Psoas muscle (tissue), 8 donors: ENCODE results near the gene MOV10L1. TPM values are rescaled to one million over a fixed set of nuclear protein-coding genes. Genes with fewer than 3 reads are reported as not detected.
"Not testable (repeated sequence)": the region's sequence is repeated elsewhere in the genome, so short reads cannot be mapped to it uniquely, and the experiment has no call there.

Source experiments
- ATAC-seq, 4 donors: fragments of 200-7000 bp; cut with Tn5 transposase; one replicate each; pipeline ENCODE4 v1.9.1; 2020; ENCODE audit warnings: moderate library complexity in 3 of 4, mild to moderate bottlenecking in 2 of 4
- DNase-seq, 2 donors: peaks; one replicate each; pipeline ENCODE4 v3.0.0-alpha.2; 2020
- H3K27ac ChIP-seq: fragments of 200-600 bp; one replicate; pipeline ENCODE4 v1.8.0; 2022
- H3K27me3 ChIP-seq, 3 donors: fragments of 200-600 bp in 1 of 3; one replicate each; pipeline versions ENCODE4 v1.6.1 to v1.8.0; 2013 to 2022; ENCODE audit warnings: low read length in 2 of 3, mild to moderate bottlenecking in 2 of 3, moderate library complexity in 1 of 3; ENCODE audit not compliant: insufficient read depth in 3 of 3
- H3K36me3 ChIP-seq, 2 donors: fragments of 200-600 bp in 1 of 2; one replicate each; pipeline versions ENCODE4 v1.6.1 to v1.8.0; 2013 to 2022; ENCODE audit warnings: low read depth in 1 of 2, mild to moderate bottlenecking in 1 of 2, moderate library complexity in 1 of 2; ENCODE audit not compliant: insufficient read depth in 1 of 2
- H3K4me1 ChIP-seq: fragments of 200-600 bp; one replicate; pipeline ENCODE4 v1.8.0; 2022
- H3K4me3 ChIP-seq: fragments of 200-600 bp; one replicate; pipeline ENCODE4 v1.8.0; 2022; ENCODE audit warnings: mild to moderate bottlenecking
- H3K9me3 ChIP-seq: fragments of 200-600 bp; one replicate; pipeline ENCODE4 v1.8.0; 2022
- whole genome bisulfite sequencing, 3 donors: extraction: QIAGEN DNeasy Blood & Tissue Kit; methylation state at CpG; one replicate each; pipeline versions ENCODE4 v1.1.6 to v1.1.7; 2013; 5-methylcytosine and 5-hydroxymethylcytosine counted together
- intact Hi-C, 2 donors: fragments of 100-400 bp; cut with DNase I; formaldehyde crosslinking; loops; one replicate each; pipeline versions ENCODE4 v1.11.0 to v1.14.2; 2022
- polyA plus RNA-seq, 3 donors: library from polyadenylated mRNA; stranded (reverse); fragments of 200-250 nt; gene quantifications; one replicate each; pipeline ENCODE4 v1.2.3, GENCODE V29; 2013
- total RNA-seq, 4 donors: library from RNA; stranded (reverse); fragmentation: NEBNext Ultra II Directional in 2 of 4; extraction: Animal tissue kit (Norgen Biotek cat#: 25700) in 2 of 4; gene quantifications; one replicate each; pipeline versions ENCODE4 v1.2.1 to v1.2.4, GENCODE V29; 2021 to 2023
- TF ChIP-seq, protein P1 (sequence below): fragments of 200-600 bp; IDR thresholded peaks from one replicate; pipeline ENCODE4 v1.8.0; 2022; ENCODE audit warnings: antibody characterized with exemption
- donor health status: healthy with polysubstance abuse.
- donor health status: DM: no; HTN: no; CAD: no; lungs with moderate emphysema.
- donor health status: Bipolar disorder and iron deficiency.
- donor health status: healthy.
- donor health status: DM: yes; HTN: yes; CAD: no.
- donor health status: DM: no; HTN: no; CAD: no.
- donor health status: DM: no; HTN: no; CAD: no.
- donor health status: DM: yes; HTN: yes; CAD: no.

The MOV10L1 gene
- total and polyA plus RNA-seq, 7 donors = 0.05 to 0.39 (median 0.07) TPM; not detected in 4

GRCh38 chr22:50145721-50146438 is 56.1 kb downstream of the MOV10L1 start:
- TF ChIP-seq, protein P1, sequence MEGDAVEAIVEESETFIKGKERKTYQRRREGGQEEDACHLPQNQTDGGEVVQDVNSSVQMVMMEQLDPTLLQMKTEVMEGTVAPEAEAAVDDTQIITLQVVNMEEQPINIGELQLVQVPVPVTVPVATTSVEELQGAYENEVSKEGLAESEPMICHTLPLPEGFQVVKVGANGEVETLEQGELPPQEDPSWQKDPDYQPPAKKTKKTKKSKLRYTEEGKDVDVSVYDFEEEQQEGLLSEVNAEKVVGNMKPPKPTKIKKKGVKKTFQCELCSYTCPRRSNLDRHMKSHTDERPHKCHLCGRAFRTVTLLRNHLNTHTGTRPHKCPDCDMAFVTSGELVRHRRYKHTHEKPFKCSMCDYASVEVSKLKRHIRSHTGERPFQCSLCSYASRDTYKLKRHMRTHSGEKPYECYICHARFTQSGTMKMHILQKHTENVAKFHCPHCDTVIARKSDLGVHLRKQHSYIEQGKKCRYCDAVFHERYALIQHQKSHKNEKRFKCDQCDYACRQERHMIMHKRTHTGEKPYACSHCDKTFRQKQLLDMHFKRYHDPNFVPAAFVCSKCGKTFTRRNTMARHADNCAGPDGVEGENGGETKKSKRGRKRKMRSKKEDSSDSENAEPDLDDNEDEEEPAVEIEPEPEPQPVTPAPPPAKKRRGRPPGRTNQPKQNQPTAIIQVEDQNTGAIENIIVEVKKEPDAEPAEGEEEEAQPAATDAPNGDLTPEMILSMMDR = no peak
- H3K36me3 ChIP-seq = no peaks in the 10 kb centered on the region
- H3K9me3 ChIP-seq = no peaks in the 10 kb centered on the region
- H3K4me1 ChIP-seq = no peaks in the 10 kb centered on the region
- no peak overlapping the region for H3K27ac ChIP-seq
- no peak overlapping the region for H3K4me3 ChIP-seq
- peaks cover 0 to 28% (median 8%) of the 10 kb centered on the region in 3 donors for H3K27me3 ChIP-seq
- 52 to 63% (median 57%) methylated on average over 24 to 25 of the region's 25 CpGs for WGBS, 3 donors
- no peak for ATAC-seq
- DNase-seq = no peak
- intact Hi-C loops = loop anchor here in 1 of 2 donors (2.0 kb wide), 1 partner anchor 63 kb away; no protein-coding TSS in a partner anchor

DNA sequence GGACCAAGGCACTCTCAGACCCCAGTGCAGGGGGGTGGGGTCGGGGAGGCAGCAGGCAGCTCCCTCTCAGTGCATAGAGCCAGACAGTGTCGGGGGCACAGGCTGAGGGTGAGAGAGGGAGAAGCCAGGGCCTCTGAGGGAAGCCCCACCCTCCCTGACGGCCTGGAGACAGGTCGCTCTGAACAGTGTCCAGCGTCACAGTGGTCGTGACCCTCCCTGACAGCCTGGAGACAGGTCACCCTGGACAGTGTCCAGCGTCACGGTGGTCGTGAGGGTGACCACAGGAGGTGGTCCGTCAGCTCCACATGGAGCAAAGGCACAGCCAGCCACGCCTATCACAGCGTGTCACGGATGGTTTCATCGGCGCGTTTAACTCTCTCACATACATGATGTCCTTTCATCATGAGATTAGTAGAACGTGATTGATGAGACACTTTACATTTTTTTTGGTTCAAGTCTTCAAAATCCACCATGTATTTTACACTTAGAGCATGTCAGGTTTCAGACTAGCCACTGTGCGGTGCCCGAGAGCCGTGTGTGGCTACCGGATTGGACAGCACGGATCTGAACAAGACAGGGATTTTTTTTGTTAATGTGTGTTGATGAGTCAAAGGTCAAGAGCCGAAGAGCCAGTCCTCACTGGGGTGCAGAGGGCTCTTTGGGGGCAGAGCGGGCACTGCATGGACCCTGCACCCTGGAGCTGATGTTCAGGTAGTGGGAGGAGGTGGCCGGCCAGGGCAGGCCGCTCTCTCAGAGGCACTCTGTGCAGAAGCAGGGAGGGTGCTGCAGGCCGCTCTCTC is 56.8 kb downstream of the MOV10L1 start:
- H3K4me3 ChIP-seq = no peak overlapping the region
- peak; percentile 64 to 81 for DNase-seq
- peak; percentile 57 to 79 (median 64) for ATAC-seq
- no peaks in the 10 kb centered on the region for H3K9me3 ChIP-seq
- H3K27me3 ChIP-seq = peaks cover 0 to 21% (median 8%) of the 10 kb centered on the region in 3 donors
- intact Hi-C loops = loop anchor here in 1 of 2 donors (2.0 kb wide), 1 partner anchor 62 kb away; no protein-coding TSS in a partner anchor
- WGBS, 3 donors = 31 to 39% (median 36%) methylated on average over 24 to 27 of the region's 27 CpGs
- no peak overlapping the region for H3K27ac ChIP-seq
- no peaks in the 10 kb centered on the region for H3K36me3 ChIP-seq
- TF ChIP-seq, protein P1 = peak; percentile 59
- H3K4me1 ChIP-seq = no peaks in the 10 kb centered on the region

DNA sequence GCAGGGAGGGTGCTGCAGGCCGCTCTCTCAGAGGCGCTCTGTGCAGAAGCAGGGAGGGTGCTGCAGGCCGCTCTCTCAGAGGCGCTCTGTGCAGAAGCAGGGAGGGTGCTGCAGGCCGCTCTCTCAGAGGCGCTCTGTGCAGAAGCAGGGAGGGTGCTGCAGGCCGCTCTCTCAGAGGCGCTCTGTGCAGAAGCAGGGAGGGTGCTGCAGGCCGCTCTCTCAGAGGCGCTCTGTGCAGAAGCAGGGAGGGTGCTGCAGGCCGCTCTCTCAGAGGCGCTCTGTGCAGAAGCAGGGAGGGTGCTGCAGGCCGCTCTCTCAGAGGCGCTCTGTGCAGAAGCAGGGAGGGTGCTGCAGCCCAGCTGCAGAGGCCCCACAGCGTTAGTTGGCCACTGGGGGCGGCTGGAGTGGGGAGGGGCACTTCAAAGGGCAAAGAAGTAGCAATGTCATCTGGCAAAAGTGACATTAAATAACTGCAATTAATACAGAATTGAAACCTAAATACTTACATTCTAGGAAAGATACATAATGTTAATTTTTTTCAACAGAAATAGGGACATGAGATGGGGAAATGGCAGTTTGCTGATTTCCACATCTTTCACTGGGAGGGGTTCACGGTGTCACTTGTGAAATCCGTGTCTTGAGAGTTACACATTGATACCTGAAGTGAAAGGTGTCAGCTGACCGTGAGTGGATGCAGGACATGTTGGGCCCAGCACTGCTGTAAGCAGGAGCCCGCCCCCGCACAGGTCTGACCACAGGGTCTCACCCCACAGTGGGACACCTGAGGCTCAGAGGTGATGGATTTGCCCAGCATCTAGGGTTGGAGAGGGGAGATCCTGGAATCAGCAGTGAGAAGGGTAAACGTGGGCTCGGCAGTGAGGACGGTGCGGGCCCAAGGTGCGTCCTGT is 57.7 kb downstream of the MOV10L1 start:
- not testable (repeated sequence) for DNase-seq, H3K27ac ChIP-seq, H3K4me1 ChIP-seq, ATAC-seq, H3K4me3 ChIP-seq, H3K36me3 ChIP-seq, H3K9me3 ChIP-seq
- peaks cover 0 to 14% (median 8%) of the 10 kb centered on the region in 3 donors for H3K27me3 ChIP-seq
- WGBS, 3 donors = 80 to 91% (median 87%) methylated on average over 14 to 15 of the region's 26 CpGs
- intact Hi-C loops = loop anchor here (2.0 kb wide), 1 partner anchor 61 kb away; no protein-coding TSS in a partner anchor

GRCh38 chr22:50148166-50148500 is 58.3 kb downstream of the MOV10L1 start:
- no peaks in the 10 kb centered on the region for H3K36me3 ChIP-seq
- TF ChIP-seq, protein P1 = no peak
- H3K27me3 ChIP-seq = peaks cover 0 to 8% (median 8%) of the 10 kb centered on the region in 3 donors
- no peak for DNase-seq
- H3K9me3 ChIP-seq = no peaks in the 10 kb centered on the region
- no peaks in the 10 kb centered on the region for H3K4me1 ChIP-seq
- ATAC-seq = no peak
- WGBS, 3 donors = 91 to 94% (median 93%) methylated on average over 12 of the region's 12 CpGs
- no peak overlapping the region for H3K27ac ChIP-seq
- intact Hi-C loops = loop anchor here in 1 of 2 donors (2.0 kb wide), 1 partner anchor 61 kb away; no protein-coding TSS in a partner anchor
- no peak overlapping the region for H3K4me3 ChIP-seq
